Measurements from ENCODE around the gene TLNRD1.

TLNRD1 gene

GRCh38 chr15:81029414-81030300, 28.9 kb downstream of the TLNRD1 start:
- no peak for DNase-seq

GRCh38 chr15:81030301-81030750, 29.6 kb downstream of the TLNRD1 start:
- DNase-seq: no peak

- DNase-seq: no peak
Observed at GRCh38 chr15:81031203-81031602, 30.5 kb downstream of the TLNRD1 start.

- DNase-seq: no peak
Observed at GRCh38 chr15:81032355-81032754, 31.6 kb downstream of the TLNRD1 start.

GRCh38 chr15:81032818-81033217, 32.1 kb downstream of the TLNRD1 start:
- DNase-seq: no peak

GRCh38 chr15:81033508-81033907, 32.8 kb downstream of the TLNRD1 start:
- no peak for DNase-seq

- DNase-seq: no peak
Observed at GRCh38 chr15:81037952-81038743, 37.4 kb downstream of the TLNRD1 start.

GRCh38 chr15:81038975-81039607, 38.4 kb downstream of the TLNRD1 start:
- DNase-seq: no peak

GRCh38 chr15:81040757-81041156, 40.0 kb downstream of the TLNRD1 start:
- no peak for DNase-seq

- DNase-seq: no peak
Observed at GRCh38 chr15:81043281-81043934, 42.7 kb downstream of the TLNRD1 start.

GRCh38 chr15:81043935-81044575, 43.3 kb downstream of the TLNRD1 start:
- no peak for DNase-seq

GRCh38 chr15:81046290-81046689, 45.6 kb downstream of the TLNRD1 start:
- no peak for DNase-seq

- DNase-seq: no peak
Observed at GRCh38 chr15:81047928-81048327, 47.2 kb downstream of the TLNRD1 start.

GRCh38 chr15:81049835-81050234, 49.1 kb downstream of the TLNRD1 start:
- no peak for DNase-seq

GRCh38 chr15:81050259-81050658, 49.5 kb downstream of the TLNRD1 start:
- no peak for DNase-seq

GRCh38 chr15:81050805-81051204, 50.1 kb downstream of the TLNRD1 start:
- DNase-seq: no peak

GRCh38 chr15:81052046-81052445, 51.3 kb downstream of the TLNRD1 start:
- DNase-seq: no peak

- no peak for DNase-seq
Observed at GRCh38 chr15:81053621-81054020, 52.9 kb downstream of the TLNRD1 start.

GRCh38 chr15:81054236-81054635, 53.5 kb downstream of the TLNRD1 start:
- DNase-seq: no peak
